GM19438 (cell line): ENCODE results near the gene DNAJC3.
"Not testable (repeated sequence)": the region's sequence is repeated elsewhere in the genome, so short reads cannot be mapped to it uniquely, and the experiment has no call there.

Source experiments
- ATAC-seq: cut with Tn5 transposase; IDR thresholded peaks from one replicate; pipeline ENCODE4 v1.9.1; 2021; ENCODE audit warnings: low read depth; ENCODE audit not compliant: unreplicated experiment

The DNAJC3 gene

DNA sequence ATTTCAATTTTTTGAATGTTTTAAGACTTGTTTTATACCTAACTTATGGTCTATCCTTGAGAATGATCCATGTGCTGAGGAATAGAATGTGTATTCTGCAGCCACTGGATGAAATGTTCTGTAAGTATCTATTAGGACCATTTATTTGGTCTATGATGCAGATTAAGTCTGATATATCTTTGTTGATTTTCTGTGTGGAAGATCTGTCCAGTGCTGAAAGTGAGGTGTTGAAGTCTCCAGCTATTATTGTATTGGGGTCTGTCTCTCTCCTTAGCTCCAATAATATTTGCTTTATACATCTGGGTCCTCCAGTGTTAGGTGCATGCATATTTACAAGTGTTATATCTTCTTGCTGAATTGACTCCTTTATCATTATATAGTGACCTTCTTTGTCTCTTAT is 9.7 kb upstream of the DNAJC3 start:
- ATAC-seq = not testable (repeated sequence)

DNA sequence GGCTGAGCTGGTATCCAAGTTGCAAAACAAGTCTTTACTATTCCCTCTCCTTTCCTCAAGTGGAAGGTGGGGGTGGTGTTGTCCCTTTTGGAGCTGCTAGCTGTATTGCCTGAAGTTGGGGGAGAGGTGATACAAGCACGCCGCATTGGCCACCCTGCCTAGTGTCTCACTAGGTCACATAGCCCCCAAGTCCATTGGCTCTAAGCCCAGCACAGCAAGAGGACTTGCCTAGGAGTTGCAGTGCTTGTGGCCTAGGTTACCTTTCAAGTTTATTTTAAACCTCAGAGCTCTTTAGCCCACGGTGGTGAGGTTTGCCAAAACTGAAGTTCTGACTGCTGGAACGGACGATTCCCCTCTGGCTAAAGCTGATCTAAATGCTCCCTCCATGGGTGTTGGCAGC is 5.3 kb upstream of the DNAJC3 start:
- ATAC-seq = no peak

DNA sequence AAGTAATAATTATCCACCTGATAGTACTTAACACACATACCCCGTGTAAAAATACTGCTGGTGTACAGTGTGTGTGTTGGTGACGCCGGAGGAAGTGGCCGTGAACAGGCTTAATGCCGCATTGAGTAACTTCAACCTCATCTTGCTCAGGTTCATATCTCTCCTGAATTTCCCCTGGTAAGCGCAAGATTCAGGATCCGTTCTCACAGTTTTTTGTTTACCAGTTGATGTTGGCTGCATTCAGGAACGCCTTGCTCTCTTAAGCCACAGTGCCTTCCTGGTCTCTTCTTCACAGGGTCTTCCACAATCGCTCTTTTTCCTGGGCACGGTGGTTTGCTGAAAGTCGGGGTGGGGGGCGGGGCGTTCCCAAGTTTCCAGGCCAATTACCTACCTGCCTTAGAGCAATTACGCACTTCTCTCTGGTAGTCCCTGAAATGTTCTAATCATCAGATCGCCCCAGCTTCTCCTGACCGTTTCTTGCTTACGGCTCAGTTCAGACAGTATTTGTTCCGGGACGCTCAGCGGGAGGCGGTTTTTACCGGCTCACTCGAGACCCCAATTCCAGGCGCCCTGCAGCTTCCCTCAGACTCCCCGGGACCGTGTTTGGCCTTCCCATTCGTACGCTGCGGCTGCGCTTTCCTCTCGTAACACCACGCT is 706 bp upstream of the DNAJC3 start:
- ATAC-seq = peak; percentile 14

DNA sequence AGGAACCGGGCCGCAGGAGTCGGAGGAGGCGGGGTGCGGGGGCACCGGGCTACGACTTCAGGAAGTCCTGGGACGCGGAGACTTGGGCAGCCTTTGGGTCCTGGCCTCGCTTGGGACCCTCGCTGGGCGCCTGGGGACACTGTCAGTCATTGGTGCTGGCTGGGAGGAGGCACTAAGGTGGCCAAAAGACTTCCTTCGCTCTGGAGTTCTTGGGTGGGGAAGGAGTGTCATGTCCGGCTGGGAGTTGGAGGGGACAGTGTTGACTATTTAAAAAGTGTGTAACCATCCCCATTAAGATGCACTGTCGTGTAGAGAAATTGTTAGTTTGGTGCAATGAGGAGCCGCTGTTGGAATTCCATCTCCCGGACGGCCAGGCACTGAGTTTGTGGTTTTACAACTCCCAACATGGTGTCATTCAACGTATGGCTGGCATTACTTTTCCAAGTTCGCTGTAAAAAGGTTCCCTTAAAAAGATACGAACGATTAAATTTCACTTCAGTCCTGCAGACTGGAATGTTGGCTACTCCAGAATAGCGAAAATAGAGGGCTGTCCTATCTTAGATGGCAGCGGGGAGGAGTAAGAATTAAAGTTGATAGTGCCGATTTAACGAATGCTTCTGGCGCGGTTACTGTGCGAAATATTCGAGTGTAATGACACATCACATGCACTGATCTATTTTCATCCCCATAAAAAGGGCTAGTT is 776 bp downstream of the DNAJC3 start:
- ATAC-seq = peak; percentile 10

DNA sequence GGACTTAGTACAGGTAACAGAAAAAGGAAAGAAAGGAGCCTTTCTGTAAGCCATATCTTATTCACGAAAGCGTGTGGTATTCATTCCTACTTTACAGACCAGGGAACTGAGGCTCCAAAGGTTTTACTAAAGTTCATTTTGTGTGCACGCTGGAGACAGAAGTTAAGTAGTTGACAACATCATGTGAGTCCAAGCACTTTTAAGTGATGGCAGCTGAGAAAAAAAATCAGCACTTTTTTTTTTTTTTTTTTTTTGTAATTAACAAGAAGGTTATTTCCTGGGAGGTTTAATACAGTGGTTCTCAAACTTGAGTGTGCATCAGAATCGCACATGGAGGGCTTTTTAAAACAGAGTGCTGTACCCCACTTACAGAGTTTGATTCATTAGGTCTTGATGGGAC is 2.0 kb downstream of the DNAJC3 start:
- ATAC-seq = no peak

DNA sequence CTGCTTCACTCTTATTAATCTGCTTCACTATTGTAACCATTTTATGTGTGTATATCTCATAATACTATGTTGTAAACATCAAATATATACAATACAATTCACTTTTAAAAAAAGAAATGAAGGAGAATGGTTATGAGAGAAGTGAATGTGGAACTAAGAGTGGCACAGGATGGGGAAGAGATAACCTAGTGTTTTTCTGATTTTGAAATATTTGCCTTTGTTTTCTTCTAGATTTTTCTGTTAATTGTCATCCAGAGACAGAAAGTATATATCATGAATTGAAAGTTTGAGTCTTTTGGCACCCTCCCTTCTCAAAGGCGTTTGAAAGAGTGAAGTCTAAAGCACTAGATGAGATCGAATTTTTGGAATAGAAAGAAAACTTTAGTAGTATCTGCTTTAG is 2.8 kb downstream of the DNAJC3 start:
- ATAC-seq = no peak

GRCh38 chr13:95684418-95684817 is 7.5 kb downstream of the DNAJC3 start:
- ATAC-seq = no peak

- not testable (repeated sequence) for ATAC-seq
These were observed 8.0 kb downstream of the DNAJC3 start for GRCh38 chr13:95684960-95685359.

GRCh38 chr13:95689582-95689926 is 12.6 kb downstream of the DNAJC3 start:
- ATAC-seq = no peak

DNA sequence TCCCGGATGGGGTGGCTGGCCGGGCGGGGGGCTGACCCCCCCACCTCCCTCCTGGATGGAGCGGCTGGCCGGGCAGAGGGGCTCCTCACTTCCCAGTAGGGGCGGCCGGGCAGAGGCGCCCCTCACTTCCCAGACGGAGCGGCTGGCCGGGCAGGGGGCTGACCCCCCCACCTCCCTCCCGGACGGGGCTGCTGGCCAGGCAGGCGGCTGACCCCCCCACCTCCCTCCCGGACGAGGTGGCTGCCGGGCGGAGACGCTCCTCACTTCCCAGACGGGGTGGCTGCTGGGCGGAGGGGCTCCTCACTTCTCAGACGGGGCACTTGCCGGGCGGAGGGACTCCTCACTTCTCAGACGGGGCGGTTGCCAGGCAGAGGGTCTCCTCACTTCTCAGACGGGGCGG is 14.0 kb downstream of the DNAJC3 start:
- not testable (repeated sequence) for ATAC-seq

GRCh38 chr13:95697052-95697680 is 20.2 kb downstream of the DNAJC3 start:
- no peak for ATAC-seq

GRCh38 chr13:95698047-95698749 is 21.3 kb downstream of the DNAJC3 start:
- no peak for ATAC-seq

DNA sequence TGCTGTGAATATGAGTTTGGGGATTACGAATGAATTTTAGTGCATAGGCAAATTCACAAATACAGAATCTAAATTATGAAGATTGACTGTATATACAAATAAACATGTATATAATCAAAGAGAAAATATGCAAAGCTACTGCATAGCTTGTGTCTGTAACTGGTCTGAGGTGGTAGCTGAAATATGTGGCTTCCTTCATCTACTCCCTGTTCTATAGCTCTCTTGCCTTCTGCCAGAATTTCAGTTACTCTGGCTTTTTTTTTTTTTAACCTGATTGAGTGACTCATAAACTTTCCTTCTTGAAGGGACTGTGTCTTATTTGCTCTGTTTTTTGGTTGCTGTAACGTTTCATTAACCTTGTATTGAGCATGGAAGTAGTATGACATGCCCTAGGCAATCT is 26.6 kb downstream of the DNAJC3 start:
- no peak for ATAC-seq

DNA sequence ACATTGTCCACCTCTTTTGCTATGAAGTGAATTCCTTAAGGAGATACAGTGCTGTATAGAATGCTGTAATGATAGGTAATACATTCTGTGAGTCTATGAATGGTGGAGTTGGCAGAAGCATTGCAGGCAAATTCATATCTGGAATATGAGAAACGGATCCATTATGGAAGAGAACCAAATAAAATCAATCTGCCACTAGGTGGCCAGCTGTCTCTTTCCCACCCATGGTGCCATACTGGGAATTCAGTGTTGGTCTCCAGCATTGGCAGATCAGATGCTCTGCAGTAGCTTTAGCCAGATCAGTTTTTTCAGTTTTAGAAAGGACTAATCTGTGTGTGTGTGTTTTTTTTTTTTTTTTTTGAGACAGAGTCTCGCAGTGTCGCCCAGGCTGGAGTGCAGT is 27.6 kb downstream of the DNAJC3 start:
- no peak for ATAC-seq

- no peak for ATAC-seq
These were observed 29.4 kb downstream of the DNAJC3 start for GRCh38 chr13:95706356-95706755.

- ATAC-seq = no peak
These were observed 30.1 kb downstream of the DNAJC3 start for GRCh38 chr13:95707035-95707434.

GRCh38 chr13:95707442-95708390 is 30.8 kb downstream of the DNAJC3 start:
- no peak for ATAC-seq

DNA sequence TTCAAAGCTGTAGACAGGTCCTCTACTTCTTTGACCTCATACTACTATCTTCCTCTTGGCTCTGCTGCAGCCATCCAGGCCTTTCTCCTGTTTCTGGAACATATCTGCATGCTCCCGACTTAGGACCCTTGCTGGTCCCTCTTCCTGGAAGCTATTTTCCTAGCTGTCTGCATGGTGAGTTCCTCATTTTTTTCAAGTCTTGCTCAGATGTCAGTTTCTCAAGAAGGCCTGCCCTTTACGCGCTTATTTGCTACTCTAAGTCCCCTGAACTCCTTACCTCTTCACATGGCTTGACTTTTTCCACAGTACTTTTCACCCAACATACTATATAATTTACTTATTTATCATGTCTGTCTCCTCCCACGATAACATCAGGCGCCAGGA is 31.4 kb downstream of the DNAJC3 start:
- no peak for ATAC-seq

- no peak for ATAC-seq
These were observed 32.0 kb downstream of the DNAJC3 start for GRCh38 chr13:95708811-95709500.

- ATAC-seq = no peak
These were observed 33.4 kb downstream of the DNAJC3 start for GRCh38 chr13:95710313-95710712.
